Stimulated activated CD4-positive, alpha-beta T cell treated with anti-CD3 and anti-CD28 coated beads, TNF-alpha, amount 100 ng/mL, for 4 hours (primary cell): Measurements from ENCODE around the gene ILKAP.

Source experiments
- DNase-seq, 3 experiments: peaks; one replicate each; pipeline ENCODE4 v3.0.0-alpha.2; 2020; ENCODE audit warnings: low read depth in 3 of 3

ILKAP gene

DNA sequence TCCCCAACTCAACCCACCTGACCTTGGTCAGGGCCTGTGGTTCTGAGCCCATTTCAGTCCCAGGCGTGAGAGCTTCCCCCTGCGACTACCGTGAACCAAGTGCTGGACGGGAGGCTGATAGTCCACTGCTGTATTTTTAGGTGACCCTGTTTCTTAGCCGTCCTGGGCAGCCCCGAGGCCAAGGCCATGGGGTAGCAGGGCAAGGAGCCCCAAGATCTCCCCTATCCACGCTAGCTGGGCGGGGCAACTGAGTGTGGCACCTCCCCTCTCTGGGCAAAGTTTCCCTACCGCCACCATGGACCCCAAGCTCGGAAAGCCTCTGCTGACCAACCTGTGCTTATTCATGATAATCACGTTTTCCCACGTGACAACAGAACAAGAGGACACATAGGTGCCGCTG lies 65.6 kb downstream of the ILKAP start:
- no peak for DNase-seq

DNA sequence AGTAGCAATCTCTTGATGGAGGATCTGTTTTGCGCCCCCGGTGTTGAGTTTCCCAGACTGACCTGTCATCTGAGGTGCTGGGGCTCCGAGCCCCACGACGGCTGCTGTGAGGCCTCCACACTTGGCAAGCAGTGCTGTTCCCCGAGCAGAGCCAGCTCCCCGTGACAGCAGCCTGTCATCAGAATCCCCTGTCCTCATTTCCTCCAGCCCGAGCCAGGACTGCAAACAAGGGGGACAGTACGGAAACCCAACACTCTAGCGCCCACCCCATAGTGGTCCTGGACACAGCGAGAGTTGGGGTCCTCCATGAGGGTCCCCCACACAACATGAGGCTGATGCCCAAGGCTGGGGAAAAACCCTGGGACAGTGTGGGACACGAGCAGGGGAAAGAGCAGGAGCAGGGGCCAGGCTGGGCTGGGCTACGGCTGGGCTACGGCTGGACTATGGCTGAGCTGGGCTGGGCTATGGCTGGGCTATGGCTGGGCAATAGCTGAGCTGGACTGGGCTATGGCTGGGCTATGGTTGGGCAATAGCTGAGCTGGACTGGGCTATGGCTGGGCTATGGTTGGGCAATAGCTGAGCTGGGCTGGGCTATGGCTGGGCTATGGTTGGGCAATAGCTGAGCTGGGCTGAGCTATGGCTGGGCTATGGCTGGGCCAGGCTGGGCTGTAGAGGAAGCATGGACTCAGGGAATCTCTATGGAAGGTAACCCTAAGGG lies 66.5 kb downstream of the ILKAP start:
- DNase-seq: no peak

DNA sequence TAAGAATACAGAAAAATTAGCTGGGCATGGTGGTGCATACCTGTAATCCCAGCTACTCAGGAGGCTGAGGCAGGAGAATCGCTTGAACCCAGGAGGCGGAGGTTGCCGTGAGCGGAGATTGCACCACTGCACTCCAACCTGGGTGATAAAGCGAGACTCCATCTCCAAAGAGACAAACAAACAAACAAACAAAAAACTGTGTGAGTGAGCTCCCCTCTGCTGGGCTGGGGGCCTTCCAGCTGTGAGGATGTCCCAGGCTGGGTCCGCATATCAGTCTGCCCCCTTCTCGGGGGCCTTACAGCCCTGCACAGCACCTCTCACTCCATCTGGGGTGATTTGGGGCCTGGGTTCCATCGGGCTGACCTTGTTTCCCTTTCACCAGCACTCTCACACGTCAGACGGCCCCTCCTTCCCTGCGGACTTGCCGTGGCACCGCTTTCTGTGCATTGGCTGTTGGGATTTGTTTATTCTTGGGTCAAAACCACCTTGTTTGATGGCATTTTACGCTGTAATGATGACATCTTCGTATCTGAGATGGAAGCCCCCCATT lies 67.8 kb downstream of the ILKAP start:
- DNase-seq: no peak

DNA sequence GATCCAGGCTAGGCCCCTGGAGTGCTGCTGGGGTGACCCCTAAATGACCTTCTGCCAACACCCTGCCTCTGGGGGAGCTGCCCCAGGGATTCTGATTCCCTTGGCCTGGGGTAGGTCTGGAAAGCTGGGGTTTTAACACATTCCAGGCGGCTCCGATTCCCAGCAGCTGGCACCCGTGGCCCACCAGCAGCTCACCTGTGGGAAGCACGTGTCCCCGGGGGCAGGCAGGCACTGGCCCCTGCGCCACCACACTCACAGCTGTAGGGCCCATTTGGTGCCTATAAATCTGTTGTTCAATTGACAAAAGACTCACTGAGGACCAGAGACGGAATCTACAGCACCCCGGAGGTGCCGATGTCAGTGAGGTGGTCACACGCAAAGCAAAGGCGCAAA lies 69.1 kb downstream of the ILKAP start:
- no peak for DNase-seq

DNA sequence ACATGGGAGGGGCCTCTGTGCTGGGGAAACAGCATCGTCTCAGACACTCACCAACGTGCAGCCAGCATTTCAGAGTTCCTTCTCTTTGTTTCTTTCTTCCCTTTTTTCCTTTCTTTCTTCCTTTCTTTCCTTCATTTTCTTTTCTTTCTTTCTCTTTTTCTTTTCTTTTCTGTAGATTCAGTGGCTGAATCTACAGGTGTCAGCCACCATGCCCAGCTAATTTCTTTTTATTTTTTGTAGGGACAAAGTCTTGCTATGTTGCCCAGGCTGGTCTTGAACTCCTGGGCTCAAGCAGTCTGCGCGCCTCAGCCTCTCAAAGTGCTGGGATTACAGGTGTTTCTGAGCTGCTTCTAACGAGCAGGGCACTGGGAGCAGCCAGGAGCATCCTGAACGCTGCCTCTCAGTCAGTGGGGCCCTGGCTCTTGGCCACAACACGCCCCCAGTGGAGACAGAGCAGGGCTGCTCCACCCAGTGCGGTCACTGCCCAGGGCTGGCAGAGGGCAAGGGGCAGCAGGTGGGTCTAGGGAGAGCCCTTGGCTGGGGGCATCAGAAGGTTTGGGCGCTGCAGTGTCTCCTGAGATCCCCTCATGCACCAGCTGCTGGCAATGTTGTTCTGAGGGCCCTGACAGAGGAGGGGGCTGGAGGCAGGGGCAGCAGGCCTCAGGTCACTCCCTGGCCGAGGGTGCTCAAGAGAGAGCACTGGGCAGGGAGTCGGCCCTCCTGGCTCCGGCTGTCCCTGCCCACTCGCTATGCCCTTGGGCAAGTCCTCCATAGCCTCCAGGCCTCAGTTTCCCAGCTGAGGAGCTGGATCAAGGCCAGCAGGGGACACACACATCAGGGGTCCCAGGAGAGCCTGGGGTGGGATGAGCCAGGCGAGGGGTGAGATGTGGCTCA lies 69.7 kb downstream of the ILKAP start:
- no peak for DNase-seq

DNA sequence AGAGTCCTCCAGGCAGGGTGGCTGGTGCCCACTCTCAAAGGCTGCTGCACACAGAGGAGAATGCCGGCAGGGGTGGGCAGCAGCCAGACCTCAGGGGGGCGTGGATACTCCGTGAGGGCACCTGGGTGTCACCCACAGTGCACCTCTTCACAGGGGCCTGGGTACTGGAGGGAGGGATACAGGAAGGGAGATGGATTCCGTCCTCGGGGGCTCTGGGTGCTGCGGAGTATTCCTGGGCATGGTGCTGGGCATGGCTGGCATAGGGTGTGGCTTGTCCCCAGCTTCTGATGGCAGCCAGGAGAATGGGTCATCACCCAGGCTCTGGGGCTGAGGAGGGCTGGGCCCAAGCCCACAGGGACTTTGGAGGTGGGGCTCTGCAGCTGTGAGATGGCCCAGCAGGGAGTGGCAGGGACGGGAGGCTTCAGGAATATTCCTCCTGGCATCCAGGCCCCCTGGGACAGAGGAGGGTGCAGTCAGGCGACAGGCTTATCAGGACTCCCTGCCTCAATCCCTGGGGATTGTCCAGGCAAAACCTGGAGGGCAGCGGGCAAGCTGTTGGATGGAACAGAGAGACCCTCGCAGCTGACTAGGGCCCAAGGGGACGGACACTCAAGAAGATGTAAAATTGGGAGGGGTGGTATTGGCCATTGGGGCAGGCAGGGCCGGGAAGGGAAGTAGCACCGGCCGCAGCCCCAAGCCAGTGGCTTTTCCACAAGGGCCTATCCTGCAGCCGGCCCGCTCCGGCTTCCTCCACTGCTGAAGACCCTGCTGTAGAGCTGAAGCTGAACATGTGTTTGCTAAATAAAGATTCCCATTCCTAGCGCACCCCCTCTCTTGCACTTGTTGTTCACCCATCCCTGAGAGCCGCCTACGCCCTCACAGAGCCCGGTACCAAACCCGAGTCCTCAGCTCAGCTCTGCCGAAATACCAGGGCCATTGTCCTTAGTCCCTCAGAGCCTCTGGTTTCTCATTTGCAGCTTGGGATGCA lies 70.7 kb downstream of the ILKAP start:
- no peak for DNase-seq

DNA sequence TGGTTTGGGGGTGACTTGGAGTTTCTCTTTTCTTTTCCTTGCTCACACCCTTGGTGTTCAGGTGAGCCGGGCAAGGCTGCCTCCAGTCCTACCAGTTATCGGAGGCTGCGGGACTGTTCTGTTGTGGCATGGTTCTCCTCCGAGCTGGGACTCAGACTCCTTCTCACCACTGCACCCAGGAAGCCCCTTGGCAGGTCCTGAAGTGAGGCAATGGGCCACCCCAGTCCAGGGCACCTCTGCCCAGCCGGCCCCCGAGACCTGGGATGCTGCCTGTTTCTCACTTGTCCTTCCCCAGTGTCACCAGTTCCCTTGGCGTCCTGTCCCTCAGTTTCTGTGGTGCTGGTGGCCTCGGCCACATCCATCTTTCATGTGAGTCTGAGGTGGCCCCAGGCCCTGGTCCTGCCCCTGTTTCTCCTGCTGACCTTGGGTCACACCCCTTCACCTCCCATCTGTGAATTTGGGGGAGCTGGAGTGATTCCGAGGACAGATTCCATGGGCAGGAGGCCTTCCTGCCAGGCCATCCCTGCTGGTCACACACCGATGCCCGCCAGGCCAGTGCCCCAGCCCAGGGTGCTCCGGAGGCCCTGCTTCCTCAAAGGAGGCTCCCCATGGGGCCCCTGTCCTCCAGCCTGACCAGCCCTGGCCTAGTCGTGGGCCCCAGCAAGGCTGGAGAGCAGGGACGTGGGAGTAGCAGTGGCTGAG lies 71.6 kb downstream of the ILKAP start:
- no peak for DNase-seq

DNA sequence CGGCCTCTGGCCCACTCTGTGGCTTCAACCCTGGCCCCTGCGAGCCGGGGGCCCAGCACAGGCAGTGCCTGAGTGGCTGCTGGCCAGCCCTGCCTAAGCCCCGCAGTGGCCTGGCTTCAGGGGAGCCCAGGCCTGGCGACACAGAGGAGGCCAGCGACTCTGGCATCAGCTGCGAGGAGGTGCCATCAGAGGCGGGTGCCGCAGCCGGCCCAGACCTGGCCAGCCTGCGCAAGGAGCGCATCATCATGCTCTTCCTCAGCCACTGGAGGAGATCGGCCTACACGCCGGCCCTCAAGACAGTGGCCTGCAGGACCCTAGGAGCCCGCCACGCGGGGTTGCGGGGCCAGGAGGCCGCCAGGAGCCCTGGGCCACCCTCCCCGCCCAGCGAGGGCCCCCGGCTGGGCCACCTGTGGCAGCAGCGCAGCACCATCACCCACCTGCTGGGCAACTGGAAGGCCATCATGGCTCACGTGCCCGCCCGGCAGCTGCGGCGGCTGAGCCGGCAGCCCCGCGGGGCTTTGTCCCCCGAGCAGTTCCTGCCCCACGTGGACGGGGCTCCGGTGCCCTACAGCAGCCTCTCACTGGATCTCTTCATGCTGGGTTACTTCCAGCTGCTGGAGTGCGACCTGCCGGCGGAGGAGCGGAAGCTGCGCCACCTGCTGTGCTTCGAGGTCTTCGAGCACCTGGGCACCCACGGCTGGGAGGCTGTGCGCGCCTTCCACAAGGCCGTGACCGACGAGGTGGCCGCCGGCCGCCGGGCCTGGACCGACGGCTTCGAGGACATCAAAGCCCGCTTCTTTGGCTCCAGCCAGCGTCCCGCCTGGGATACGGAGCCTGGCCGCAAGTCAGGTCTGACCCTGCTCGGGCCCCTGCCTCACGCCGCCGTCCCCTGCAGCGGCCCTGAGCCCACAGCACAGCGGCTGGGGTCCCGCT lies 72.5 kb downstream of the ILKAP start:
- DNase-seq: no peak

DNA sequence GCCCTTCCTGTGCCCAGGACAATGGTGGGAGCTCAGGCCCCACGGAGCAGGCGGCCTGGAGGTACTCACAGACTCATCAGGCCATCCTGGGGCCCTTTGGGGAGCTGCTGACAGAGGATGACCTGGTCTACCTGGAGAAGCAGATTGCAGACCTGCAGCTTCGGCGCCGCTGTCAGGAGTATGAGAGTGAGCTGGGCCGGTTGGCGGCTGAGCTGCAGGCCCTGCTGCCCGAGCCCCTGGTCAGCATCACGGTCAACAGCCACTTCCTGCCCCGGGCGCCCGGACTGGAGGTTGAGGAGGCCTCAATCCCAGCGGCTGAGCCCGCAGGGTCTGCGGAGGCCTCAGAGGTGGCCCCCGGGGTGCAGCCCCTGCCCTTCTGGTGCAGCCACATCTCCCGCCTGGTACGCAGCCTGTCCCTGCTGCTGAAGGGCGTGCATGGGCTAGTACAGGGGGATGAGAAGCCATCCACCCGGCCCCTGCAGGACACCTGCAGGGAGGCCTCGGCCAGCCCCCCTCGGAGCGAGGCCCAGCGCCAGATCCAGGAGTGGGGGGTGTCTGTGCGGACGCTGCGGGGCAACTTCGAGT lies 73.3 kb downstream of the ILKAP start:
- DNase-seq: no peak

DNA sequence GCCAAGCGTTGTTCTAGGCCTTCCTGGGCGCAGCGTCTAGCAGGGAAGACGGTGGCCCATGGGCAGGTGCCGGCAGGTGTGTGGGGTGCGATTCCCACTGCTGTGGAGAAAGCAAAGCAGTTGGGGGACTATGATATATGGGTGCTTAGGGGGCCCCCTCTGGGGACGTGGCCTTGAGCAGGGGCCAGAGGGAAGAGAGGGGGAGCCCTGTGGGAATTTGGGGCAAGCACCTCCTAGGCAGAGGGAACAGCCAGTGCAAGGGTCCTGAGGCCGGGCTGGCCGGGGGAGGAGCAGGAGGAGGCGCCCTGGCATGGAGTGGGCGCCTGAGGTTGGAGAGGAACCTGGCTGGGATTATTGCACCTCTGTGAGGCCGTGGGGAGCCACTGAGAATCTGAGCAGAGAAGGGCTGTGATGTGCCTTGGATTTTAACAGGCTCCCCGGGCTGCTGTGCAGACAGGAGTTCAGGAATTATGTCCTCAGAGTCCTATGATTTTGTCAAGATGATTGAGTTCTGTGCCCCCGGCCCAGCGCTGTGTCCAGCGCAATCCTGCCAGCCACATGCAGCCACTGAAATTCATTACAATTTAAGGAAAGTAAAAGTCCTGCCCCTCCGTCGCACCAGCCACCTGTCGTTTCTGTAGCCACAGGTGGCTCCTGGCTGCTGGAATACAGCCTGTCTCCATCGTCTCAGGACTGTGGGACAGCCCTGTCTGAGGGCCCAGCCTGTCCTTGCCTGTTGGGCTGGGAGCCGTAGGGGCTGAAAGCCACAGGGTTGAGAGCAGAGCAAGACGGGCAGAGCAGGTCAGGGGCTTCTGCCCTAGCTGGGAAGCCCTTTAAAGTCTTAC lies 74.1 kb downstream of the ILKAP start:
- DNase-seq: no peak

DNA sequence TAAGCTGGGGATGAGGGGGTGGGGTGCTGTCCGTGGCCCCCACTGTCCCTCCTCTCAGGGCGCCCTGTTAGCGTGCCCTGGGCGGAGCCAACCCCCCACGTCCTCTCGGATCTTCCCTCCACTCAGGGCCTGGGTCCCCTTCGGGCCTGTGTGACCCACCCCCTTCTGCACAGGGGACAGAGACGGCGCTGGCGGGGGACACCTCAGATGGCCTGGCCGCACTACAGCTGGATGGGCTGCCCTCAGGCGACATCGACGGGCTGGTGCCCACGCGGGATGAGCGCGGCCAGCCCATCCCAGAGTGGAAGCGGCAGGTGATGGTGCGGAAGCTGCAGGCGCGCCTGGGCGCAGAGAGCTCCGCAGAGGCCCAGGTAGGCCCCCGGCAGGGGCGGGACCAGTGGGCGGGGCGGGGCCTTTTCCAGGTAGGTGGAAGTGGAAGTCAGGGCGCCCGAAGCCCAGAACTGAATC lies 74.9 kb downstream of the ILKAP start:
- DNase-seq: no peak

DNA sequence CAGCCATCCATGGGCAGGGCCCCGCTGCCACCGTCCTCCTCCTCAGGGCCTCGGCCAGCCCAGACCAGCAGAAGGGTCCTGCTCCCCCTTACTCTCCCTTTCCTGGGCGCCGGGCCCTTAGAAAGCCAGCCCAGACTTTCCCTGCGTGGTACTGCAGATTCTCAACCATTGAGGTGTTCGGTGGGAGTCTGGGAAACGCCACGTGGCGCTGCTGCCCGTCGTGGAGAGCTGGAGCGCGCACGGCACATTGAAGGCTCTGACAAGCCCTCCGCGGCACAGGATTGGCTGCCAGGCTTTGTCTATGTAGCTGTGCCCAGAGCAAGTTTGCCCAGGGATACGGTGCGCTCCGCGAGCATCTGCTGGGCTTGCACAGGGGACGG lies 75.4 kb downstream of the ILKAP start:
- no peak for DNase-seq

DNA sequence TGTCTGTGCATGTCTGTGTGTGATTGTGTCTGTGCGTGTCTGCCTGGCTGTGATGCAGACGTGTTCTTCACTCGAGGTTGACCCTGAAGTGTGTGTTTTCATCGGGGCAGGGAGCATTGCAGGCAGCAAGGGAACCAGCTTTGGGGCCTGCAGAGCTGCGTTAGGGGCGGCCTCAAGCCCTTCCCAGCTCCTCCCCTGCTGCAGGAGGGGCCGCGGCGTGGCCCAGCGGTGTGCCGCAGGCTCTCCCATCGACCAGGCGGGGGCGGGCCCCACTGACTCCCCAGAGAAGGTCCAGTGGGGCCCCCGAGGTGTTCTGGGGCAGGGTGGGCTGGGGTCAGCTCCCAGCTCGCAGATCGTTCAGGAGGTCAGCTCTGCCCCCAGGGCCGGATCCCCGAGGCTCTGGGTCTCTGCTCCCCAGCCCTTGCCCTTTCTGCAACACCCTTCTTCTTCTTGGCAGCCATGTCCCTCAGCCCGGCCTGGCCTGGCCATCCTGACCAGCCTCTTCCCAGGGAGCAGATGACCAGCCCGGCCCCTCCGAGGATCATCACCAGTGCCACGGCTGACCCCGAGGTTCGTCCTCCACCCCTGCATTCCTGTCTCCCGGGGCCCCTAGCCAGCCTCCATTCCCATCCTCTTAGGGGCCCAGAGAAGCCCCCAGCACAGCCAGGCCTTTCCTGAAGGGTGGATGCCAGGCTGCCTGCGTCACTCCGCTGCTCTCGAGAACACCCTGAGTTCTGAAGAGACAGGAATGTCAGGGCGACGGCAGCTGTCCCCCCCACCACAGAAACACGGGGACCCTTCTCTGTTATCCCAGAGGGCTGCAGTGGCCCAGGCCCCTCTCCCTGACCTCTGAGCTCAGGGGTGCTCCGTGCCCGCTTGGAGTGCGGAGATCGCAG lies 76.1 kb downstream of the ILKAP start:
- no peak for DNase-seq

DNA sequence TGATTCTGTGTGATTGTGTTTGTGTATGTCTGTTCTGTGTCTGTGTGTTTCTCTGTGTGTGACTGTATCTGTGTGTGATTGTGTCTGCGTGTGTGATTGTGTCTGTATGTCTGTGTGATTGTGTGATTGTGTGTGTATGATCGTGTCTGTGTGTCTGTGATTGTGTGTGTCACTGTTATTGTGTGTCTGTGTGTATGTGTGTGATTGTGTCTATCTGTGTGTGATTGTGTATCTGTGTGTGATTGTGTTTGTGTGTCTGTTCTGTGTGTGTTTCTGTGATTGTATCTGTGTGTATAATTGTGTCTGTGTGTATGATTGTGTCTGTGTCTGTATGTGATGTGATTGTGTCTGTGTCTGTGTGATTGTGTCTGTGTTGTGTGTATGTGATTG lies 76.7 kb downstream of the ILKAP start:
- no peak for DNase-seq

DNA sequence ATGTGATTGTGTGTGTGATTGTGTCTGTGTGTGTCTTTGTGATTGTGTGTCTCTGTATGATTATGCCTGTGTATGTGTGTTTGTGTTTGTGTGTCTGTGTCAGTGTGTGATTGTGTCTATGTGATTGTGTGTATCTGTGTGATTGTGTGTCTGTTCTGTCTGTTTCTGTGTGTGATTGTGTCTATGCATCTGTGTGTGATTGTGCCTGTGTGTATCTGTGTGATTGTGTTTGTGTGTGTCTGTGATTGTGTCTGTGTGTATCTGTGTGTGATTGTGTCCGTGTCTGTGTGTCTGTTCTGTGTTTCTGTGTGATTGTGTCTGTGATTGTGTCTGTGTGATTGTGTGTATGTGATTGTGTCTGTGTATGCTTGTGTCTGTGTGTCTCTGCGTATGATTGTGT lies 77.2 kb downstream of the ILKAP start:
- no peak for DNase-seq

DNA sequence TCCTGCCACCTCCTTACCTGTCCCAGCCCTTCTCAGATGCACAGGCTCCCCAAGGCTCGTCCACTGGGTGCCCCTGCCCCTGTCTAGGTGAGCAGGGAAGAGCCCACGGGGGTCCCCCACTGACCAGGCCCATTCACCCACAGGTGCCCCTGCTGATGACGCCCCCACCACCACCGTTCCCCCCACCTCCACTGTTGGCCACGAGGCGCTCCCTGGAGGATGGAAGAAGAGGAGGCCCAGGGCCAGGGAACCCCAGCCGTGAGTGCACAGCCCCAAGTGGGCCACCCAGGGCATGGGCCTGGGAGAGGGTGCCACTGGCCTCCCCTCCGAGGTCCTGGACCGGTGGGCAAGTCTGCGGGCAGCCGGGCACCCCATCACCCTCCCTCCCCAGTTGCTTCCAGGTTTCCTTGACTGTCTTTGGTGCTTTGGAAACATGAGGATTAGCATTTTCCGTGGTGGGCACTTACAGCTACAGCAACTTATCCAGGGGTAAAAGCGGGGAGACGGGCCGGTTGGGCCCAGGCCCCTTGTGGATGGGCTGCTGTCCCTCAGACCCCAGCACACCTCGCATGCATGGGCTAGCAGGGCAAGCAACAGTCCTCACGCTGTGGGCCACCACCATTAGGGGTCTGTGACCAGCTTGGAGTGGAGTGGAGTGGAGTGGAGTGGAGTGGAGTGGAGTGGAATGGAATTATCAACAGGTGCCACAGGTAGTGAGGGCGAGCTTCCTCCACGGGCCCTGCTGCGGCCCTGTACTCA lies 78.2 kb downstream of the ILKAP start:
- no peak for DNase-seq
